PC-9 (cell line): ENCODE results near the gene ATP5PO.

Experiments
- EZH2 ChIP-seq: fragments of 200-600 bp; sonication (generic); IDR thresholded peaks from 2 replicates; pipeline ENCODE4 v1.8.0; 2017; ENCODE audit warnings: antibody characterized with exemption, low read depth
- TF ChIP-seq, protein P1 (sequence below): fragments of 200-600 bp; sonication (generic); conservative IDR thresholded peaks from 2 replicates; pipeline ENCODE4 v1.6.1; 2017; ENCODE audit warnings: mixed run types, antibody characterized with exemption, mild to moderate bottlenecking, moderate library complexity

DNA sequence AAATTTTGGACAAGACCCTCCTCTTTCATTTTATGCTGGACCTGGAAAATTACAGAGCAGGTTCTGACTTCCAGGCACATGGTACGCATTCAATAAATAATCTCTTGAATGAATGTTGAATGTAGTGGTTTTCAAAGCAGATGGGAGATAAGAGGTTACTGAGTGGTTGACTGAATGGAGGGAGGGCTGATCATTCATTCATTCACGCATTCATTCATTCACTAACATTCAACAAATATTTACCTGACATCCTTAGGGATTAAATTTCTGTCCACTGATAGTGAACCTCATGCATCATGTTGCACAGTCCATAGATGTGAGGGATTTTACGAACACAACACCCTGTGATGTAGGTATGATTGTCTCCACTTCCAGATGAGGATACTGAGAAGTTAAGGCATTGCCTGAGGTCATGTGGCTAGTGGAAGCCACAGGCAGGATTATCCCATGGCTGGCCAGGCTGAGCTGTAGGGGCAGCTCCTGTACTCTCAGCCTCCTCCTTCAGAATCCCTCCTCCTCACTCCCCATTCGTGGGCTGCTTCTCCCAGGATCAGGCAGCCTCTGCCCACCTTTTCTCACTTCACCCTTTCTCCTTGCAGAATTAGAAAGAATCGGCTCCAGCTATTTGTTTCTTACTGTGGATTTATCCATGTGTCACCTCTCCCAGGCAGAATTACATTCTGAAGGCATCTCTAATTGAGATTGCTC, 48.4 kb upstream of the ATP5PO start:
- TF ChIP-seq, protein P1, sequence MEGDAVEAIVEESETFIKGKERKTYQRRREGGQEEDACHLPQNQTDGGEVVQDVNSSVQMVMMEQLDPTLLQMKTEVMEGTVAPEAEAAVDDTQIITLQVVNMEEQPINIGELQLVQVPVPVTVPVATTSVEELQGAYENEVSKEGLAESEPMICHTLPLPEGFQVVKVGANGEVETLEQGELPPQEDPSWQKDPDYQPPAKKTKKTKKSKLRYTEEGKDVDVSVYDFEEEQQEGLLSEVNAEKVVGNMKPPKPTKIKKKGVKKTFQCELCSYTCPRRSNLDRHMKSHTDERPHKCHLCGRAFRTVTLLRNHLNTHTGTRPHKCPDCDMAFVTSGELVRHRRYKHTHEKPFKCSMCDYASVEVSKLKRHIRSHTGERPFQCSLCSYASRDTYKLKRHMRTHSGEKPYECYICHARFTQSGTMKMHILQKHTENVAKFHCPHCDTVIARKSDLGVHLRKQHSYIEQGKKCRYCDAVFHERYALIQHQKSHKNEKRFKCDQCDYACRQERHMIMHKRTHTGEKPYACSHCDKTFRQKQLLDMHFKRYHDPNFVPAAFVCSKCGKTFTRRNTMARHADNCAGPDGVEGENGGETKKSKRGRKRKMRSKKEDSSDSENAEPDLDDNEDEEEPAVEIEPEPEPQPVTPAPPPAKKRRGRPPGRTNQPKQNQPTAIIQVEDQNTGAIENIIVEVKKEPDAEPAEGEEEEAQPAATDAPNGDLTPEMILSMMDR = no peak
- TF ChIP-seq EZH2 = no peak
